ENCODE results near the gene SORCS2. TPM values are rescaled to one million over a fixed set of nuclear protein-coding genes. Genes with fewer than 3 reads are reported as not detected.

SORCS2 gene
- total and polyA plus RNA-seq, 2 experiments from 2014 or later = 0.38 to 1.4 TPM

GRCh38 chr4:7244751-7245320, 52.5 kb downstream of the SORCS2 start:
- Histone ChIP-seq H3K27me3 (replicated peaks; ENCODE audit: insufficient read depth) (peaks cover 15% of the 10 kb centered on the region), H2AFZ (no peak overlapping the region), H3K36me3 (ENCODE audit: low read depth) (no peaks in the 10 kb centered on the region), H3K27ac (no peak overlapping the region), H3K9ac (no peak overlapping the region), H3K9me2 (ENCODE audit: insufficient read depth) (no peaks in the 10 kb centered on the region), H3K4me3 (no peak overlapping the region), H3K4me1 (ENCODE audit: insufficient read depth) (peaks cover 3% of the 10 kb centered on the region), H3K9me3 (ENCODE audit: low read depth) (no peaks in the 10 kb centered on the region), H4K20me1 (ENCODE audit: insufficient read depth) (no peaks in the 10 kb centered on the region), H3K79me2 (ENCODE audit: insufficient read depth) (no peaks in the 10 kb centered on the region), H3F3A (ENCODE audit: insufficient read depth) (no peaks in the 10 kb centered on the region), H3K4me2 (ENCODE audit: unreplicated experiment) (no peak overlapping the region)
- no peak for DNase-seq
- TF ChIP-seq EZH2 (IDR thresholded peaks at IDR 0.05; ENCODE audit: insufficient read depth, poor library complexity, severe bottlenecking) (no peak), EZH2phosphoT487 (IDR thresholded peaks at IDR 0.05; ENCODE audit: insufficient read depth, low read depth) (no peak)
- WGBS, 2 experiments (ENCODE audit: low coverage in 1 of 2, low lambda C conversion rate in 2 of 2, missing lambda C conversion rate in 2 of 2) = 75 to 78% methylated on average over 11 to 12 of the region's 12 CpGs
- in situ Hi-C loops (cut with MboI) = no loop called here

GRCh38 chr4:7247521-7247920, 55.2 kb downstream of the SORCS2 start:
- no peak overlapping the region for H3K9ac ChIP-seq
- peaks cover 15% of the 10 kb centered on the region for H3K27me3 ChIP-seq (replicated peaks; ENCODE audit: insufficient read depth)
- H3K4me1 ChIP-seq (ENCODE audit: insufficient read depth) = peaks cover 11% of the 10 kb centered on the region
- H3K4me2 ChIP-seq (ENCODE audit: unreplicated experiment) = no peak overlapping the region
- in situ Hi-C loops (cut with MboI) = no loop called here
- no peak overlapping the region for H3K27ac ChIP-seq
- no peak overlapping the region for H2AFZ ChIP-seq
- no peaks in the 10 kb centered on the region for H4K20me1 ChIP-seq (ENCODE audit: insufficient read depth)
- no peak overlapping the region for H3K4me3 ChIP-seq
- H3K9me3 ChIP-seq (ENCODE audit: low read depth) = no peaks in the 10 kb centered on the region
- TF ChIP-seq EZH2phosphoT487 (IDR thresholded peaks at IDR 0.05; ENCODE audit: insufficient read depth, low read depth) (no peak), EZH2 (IDR thresholded peaks at IDR 0.05; ENCODE audit: insufficient read depth, poor library complexity, severe bottlenecking) (no peak)
- no peaks in the 10 kb centered on the region for H3K9me2 ChIP-seq (ENCODE audit: insufficient read depth)
- H3K79me2 ChIP-seq (ENCODE audit: insufficient read depth) = no peaks in the 10 kb centered on the region
- WGBS, 2 experiments (ENCODE audit: low coverage in 1 of 2, low lambda C conversion rate in 2 of 2, missing lambda C conversion rate in 2 of 2) = 80 to 82% methylated on average over 15 of the region's 15 CpGs
- DNase-seq = no peak
- no peaks in the 10 kb centered on the region for H3K36me3 ChIP-seq (ENCODE audit: low read depth)
- H3F3A ChIP-seq (ENCODE audit: insufficient read depth) = no peaks in the 10 kb centered on the region

GRCh38 chr4:7247946-7248345, 55.6 kb downstream of the SORCS2 start:
- Histone ChIP-seq H3K36me3 (ENCODE audit: low read depth) (no peaks in the 10 kb centered on the region), H3K27me3 (replicated peaks; ENCODE audit: insufficient read depth) (peaks cover 15% of the 10 kb centered on the region), H3K9me2 (ENCODE audit: insufficient read depth) (no peaks in the 10 kb centered on the region), H3K4me1 (ENCODE audit: insufficient read depth) (peaks cover 11% of the 10 kb centered on the region), H3K27ac (no peak overlapping the region), H3K79me2 (ENCODE audit: insufficient read depth) (no peaks in the 10 kb centered on the region), H3K9ac (no peak overlapping the region), H3K4me2 (ENCODE audit: unreplicated experiment) (no peak overlapping the region), H4K20me1 (ENCODE audit: insufficient read depth) (no peaks in the 10 kb centered on the region), H3F3A (ENCODE audit: insufficient read depth) (no peaks in the 10 kb centered on the region), H2AFZ (no peak overlapping the region), H3K9me3 (ENCODE audit: low read depth) (no peaks in the 10 kb centered on the region), H3K4me3 (no peak overlapping the region)
- in situ Hi-C loops (cut with MboI) = no loop called here
- TF ChIP-seq EZH2 (IDR thresholded peaks at IDR 0.05; ENCODE audit: insufficient read depth, poor library complexity, severe bottlenecking) (no peak), EZH2phosphoT487 (IDR thresholded peaks at IDR 0.05; ENCODE audit: insufficient read depth, low read depth) (no peak)
- no peak for DNase-seq
- 63 to 72% methylated on average over 12 of the region's 12 CpGs for WGBS, 2 experiments (ENCODE audit: low coverage in 1 of 2, low lambda C conversion rate in 2 of 2, missing lambda C conversion rate in 2 of 2)

- Histone ChIP-seq H3K79me2 (ENCODE audit: insufficient read depth) (no peaks in the 10 kb centered on the region), H3K27ac (no peak overlapping the region), H3K9ac (no peak overlapping the region), H3K4me2 (ENCODE audit: unreplicated experiment) (no peak overlapping the region), H2AFZ (no peak overlapping the region), H3K4me3 (no peak overlapping the region), H3K4me1 (ENCODE audit: insufficient read depth) (peaks cover 11% of the 10 kb centered on the region), H3K27me3 (replicated peaks; ENCODE audit: insufficient read depth) (peaks cover 15% of the 10 kb centered on the region), H4K20me1 (ENCODE audit: insufficient read depth) (no peaks in the 10 kb centered on the region), H3K9me3 (ENCODE audit: low read depth) (no peaks in the 10 kb centered on the region), H3K36me3 (ENCODE audit: low read depth) (no peaks in the 10 kb centered on the region), H3K9me2 (ENCODE audit: insufficient read depth) (no peaks in the 10 kb centered on the region), H3F3A (ENCODE audit: insufficient read depth) (no peaks in the 10 kb centered on the region)
- in situ Hi-C loops (cut with MboI) = no loop called here
- TF ChIP-seq EZH2 (IDR thresholded peaks at IDR 0.05; ENCODE audit: insufficient read depth, poor library complexity, severe bottlenecking) (no peak), EZH2phosphoT487 (IDR thresholded peaks at IDR 0.05; ENCODE audit: insufficient read depth, low read depth) (no peak)
- WGBS, 2 experiments (ENCODE audit: low coverage in 1 of 2, low lambda C conversion rate in 2 of 2, missing lambda C conversion rate in 2 of 2) = 90 to 94% methylated on average over 1 of the region's 1 CpG
- no peak for DNase-seq
Observed at GRCh38 chr4:7248857-7249256, 56.5 kb downstream of the SORCS2 start.

GRCh38 chr4:7251321-7251720, 59.0 kb downstream of the SORCS2 start:
- TF ChIP-seq EZH2phosphoT487 (IDR thresholded peaks at IDR 0.05; ENCODE audit: insufficient read depth, low read depth) (no peak), EZH2 (IDR thresholded peaks at IDR 0.05; ENCODE audit: insufficient read depth, poor library complexity, severe bottlenecking) (no peak)
- no peaks in the 10 kb centered on the region for H3F3A ChIP-seq (ENCODE audit: insufficient read depth)
- no peaks in the 10 kb centered on the region for H3K79me2 ChIP-seq (ENCODE audit: insufficient read depth)
- no peak for DNase-seq
- no peaks in the 10 kb centered on the region for H3K9me2 ChIP-seq (ENCODE audit: insufficient read depth)
- peaks cover 11% of the 10 kb centered on the region for H3K4me1 ChIP-seq (ENCODE audit: insufficient read depth)
- in situ Hi-C loops (cut with MboI) = no loop called here
- H3K36me3 ChIP-seq (ENCODE audit: low read depth) = no peaks in the 10 kb centered on the region
- WGBS, 2 experiments (ENCODE audit: low coverage in 1 of 2, low lambda C conversion rate in 2 of 2, missing lambda C conversion rate in 2 of 2) = 67 to 72% methylated on average over 5 of the region's 5 CpGs
- H3K27ac ChIP-seq = no peak overlapping the region
- no peak overlapping the region for H2AFZ ChIP-seq
- H4K20me1 ChIP-seq (ENCODE audit: insufficient read depth) = no peaks in the 10 kb centered on the region
- H3K27me3 ChIP-seq (replicated peaks; ENCODE audit: insufficient read depth) = peaks cover 9% of the 10 kb centered on the region
- H3K4me2 ChIP-seq (ENCODE audit: unreplicated experiment) = no peak overlapping the region
- H3K9me3 ChIP-seq (ENCODE audit: low read depth) = no peaks in the 10 kb centered on the region
- no peak overlapping the region for H3K9ac ChIP-seq
- H3K4me3 ChIP-seq = no peak overlapping the region

All from GM23248 (cell line).